ENCODE data around the gene IFI30. TPM values are rescaled to one million over a fixed set of nuclear protein-coding genes. Genes with fewer than 3 reads are reported as not detected.
"Not testable (repeated sequence)": the region's sequence is repeated elsewhere in the genome, so short reads cannot be mapped to it uniquely, and the experiment has no call there.

The IFI30 gene
- total RNA-seq, 1 donor from 2014 or later = 4.5 TPM

DNA sequence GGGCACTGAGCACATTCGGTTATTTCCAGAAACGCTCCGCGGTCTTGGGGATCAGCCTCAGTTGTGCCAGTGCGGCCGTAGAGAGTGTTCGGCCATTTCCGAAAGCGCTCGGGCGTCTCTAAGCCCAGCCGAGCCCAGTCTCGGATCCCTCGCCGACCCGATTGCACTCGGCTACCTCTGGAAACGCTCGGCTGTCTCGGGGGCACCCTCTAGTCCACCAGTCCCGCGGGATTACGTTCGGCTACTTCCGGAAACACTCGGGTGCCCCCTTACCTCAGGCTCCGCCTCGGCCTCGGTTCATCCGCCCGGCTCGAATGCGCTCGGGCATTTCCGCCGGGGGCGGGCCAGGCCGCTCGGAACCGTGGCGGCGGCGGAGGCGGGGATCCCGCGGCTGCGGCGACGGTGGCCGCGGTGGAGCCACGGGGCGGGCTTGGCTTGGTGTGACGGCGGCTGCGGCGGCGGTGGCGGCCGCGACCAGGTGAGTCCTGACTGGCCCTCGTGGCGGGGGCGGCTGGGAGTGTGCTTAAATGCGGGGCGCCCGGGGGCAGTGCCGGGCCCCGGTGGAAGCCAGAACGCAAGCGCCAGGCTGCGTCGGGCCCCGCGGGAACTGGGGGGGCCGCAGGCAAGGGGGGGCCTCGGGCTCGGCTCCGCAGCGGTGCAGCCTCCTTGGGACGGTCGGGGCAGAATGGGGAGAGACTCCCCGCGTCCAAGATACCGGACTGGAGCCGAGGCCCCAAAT is 20.6 kb upstream of the IFI30 start, which contains the start of gene PIK3R2:
Gene PIK3R2, plus strand, starts transcription at position 347 of the 739 bp plus-strand sequence. CDS start 2,717 bp downstream, outside the sequence.
- DNase-seq (ENCODE audit: low read depth in 2 of 2) = peak; percentile 98 to 99

DNA sequence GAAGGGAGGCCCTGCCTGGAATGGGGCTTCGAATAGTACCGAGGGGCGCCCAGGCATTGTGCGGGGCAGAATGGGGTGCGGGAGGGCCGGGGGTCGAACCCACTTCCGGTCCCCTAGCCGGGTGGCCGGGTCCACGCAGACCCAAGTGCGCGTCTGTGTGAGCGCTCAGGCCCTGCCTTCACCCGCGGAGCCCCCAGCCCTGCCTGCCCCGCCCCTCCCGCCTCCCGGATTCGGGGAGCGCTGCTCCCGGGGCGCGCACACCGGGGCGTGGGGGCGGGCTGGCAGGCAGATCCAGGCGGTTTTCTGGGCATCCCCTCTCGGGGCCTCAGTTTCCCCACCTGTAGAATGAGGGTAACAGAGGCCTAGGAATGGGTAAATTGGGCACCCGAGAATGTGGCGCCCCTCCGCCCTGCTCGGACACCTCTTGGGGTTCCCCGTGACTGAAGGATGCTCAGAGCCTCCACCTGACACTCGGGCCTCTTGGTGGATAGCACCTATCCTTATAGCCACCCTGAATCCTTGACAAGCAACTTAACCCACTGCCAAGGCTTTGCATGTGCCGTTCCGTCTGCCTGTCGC is 20.0 kb upstream of the IFI30 start:
- DNase-seq (ENCODE audit: low read depth in 2 of 2) = peak in 1 of 2 donors; percentile 32

DNA sequence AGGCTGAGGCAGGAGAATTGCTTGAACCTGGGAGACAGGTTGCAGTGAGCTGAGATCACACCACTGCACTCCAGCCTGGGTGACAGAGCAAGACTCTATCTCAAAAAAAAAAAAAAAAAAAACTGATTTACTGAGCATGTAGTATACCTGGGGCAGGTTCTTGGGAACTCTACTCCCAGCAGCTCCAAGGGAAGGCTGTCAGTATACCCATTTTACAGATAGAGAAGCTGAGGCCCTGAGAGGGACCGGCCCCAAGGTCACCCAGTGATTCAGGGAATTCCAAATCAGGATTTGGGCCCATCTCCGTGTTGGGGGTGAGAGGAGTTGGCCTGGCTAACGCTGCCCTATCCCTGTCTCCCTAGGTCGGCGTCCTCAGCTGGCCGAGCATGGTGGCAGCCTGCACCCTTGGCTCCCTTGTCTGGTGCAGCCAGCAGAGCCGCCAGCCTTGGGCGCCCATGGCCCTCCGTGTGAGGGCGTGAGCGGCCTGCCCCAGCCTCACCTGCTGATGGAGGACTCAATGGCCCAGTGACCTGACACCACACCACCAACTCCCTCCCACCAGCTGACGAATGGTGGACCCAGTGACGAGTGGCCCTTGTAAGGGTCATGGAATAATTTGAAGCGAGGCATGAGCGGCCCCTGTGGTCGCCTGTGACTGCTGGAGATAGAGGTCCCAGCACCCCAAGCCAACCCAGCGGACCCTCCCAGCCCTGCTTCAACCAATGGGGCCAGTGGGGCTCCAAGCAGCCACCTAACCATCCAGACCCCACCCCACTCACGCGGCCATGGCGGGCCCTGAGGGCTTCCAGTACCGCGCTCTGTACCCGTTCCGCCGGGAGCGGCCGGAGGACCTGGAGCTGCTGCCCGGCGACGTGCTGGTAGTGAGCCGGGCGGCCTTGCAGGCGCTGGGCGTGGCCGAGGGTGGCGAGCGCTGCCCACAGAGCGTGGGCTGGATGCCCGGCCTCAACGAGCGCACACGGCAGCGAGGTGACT is 18.2 kb upstream of the IFI30 start:
- no peak for DNase-seq (ENCODE audit: low read depth in 2 of 2)

DNA sequence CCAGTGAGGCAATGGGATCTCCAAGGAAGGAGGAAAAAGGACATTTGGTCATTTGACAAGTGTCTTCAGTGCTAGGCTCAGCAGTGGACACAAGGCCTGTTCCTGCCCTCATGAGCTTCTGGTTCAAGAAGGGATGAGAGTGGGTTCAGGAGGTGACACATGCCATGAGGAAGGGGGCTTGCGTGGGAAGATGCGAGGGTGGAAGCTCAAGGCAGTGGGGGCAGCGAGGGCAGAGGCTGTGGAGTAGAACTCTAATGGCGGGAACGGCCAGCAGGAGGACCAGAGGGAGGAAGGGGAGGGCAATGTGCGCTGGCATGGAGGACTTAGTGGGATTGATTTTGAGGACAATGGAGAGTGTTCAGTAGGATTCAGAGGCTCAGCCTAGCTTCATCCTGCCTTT is 17.3 kb upstream of the IFI30 start:
- no peak for DNase-seq (ENCODE audit: low read depth in 2 of 2)

DNA sequence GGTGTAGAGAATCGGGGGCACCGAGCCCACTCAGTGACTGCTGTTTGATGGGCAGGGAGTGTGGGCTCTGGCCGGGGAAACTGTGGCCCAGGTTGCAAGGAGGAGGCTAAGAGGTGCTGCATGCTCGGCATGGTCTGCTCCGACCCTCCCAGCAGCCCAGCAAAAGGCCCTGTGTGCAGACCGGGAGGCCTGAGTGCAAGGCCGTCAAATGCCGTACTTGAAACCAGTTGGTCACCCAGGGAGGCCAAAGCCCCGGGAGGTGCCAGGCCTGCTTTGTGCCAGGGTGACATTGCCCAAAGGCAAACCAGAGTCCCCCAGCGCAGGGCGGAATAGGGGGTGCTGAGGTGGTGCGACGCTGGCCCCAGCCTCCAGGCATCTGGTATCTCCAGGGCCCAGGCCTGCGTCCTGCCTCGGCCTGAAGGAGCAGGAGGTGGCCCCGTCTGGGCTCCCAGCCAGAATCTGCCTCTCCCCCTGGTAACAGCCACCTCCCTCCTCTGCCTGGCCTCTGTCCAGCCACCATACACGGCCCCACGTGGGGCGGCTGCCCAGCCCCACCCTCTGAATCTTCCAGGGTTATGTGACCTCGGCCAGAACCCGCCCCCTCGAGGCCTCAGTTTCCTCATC is 16.7 kb upstream of the IFI30 start:
- DNase-seq (ENCODE audit: low read depth in 2 of 2) = peak; percentile 35 to 85

DNA sequence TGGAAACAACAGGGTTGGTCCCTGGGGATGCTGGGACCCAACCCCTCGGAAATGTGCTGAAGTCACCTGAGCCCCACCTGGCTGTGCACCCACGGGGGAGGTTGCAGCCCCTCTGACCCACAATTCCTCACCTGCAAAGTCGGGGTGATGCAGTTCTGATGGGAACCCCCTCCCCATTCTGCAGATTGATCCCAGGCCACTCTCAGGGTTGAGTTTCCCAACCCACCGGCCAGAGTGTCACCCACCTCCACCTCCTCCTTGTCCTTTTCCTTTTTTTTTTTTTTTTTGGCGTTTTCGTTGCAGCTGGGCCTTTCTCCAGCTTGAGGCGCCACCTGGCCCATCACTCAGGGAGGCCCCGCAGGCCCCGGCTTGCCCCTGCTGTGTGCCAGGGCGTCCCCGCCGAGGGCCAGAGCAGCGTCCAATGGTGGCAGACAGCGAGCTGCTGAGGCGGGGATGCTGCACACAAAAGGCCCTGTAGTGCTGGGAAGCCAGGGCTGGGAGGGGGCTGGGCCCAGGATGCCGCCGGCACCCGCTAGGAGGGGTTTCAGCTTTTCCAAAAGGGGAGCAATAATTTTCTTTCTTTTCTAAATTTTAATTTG is 16.0 kb upstream of the IFI30 start:
- no peak for DNase-seq (ENCODE audit: low read depth in 2 of 2)

DNA sequence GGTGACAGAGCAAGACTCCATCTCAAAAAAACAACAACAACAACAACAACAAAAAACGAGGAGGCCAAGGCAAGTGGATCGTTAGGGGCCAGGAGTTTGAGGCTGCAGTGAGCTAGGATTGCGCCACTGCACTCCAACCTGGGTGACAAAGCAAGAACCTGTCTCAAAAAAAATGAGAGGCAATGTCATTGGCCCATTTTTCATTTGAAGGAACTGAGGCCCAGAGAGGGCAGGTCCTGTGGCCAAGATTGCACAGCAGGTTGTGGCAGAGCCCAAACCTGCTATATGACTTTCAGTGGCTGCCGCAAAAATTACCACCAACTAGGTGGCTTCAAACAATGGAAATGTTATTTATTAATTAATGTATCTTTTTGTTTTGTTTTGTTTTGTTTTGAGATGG is 15.1 kb upstream of the IFI30 start:
- no peak for DNase-seq (ENCODE audit: low read depth in 2 of 2)

DNA sequence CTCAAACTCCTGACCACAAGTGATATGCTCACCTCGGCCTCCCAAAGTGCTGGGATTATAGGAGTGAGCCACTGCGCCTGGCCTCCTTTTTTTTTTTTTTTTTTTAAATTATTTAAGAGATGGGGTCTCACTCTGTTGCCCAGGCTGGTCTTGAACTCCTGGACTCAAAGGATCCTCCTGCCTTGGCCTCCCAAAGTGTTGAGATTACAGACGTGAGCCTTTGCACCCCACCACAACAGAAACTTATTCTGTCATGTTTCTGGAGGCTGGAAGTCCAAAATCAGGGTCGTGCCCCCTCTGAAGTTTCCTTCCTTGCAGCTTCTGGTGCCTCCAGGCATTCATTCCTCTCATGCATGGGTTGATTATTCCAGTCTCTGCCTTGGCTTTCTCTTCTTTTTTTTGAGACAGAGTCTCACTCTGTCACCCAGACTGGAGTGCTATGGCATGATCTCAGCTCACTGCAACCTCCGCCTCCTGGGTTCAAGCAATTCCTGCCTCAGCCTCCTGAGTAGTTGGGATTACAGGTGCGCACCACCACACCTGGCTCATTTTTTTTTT is 14.5 kb upstream of the IFI30 start:
- DNase-seq (ENCODE audit: low read depth in 2 of 2) = not testable (repeated sequence)

DNA sequence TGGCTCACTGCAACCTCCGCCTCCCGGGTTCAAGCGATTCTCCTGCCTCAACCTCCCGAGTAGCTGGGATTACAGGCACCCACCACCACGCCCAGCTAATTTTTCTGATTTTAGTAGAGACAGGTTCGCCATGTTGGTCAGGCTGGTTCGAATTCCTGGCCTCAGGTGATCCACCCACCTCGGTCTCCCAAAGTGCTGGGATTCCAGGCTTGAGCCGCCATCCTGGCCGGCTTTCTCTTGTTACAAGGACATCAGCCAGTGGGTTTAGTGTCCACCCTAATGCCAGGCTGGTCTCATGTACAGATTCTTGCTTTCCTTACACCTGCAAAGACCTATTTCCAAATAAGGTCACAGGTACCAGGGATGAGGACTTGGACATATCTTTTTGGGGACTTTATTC is 13.8 kb upstream of the IFI30 start:
- no peak for DNase-seq (ENCODE audit: low read depth in 2 of 2)

DNA sequence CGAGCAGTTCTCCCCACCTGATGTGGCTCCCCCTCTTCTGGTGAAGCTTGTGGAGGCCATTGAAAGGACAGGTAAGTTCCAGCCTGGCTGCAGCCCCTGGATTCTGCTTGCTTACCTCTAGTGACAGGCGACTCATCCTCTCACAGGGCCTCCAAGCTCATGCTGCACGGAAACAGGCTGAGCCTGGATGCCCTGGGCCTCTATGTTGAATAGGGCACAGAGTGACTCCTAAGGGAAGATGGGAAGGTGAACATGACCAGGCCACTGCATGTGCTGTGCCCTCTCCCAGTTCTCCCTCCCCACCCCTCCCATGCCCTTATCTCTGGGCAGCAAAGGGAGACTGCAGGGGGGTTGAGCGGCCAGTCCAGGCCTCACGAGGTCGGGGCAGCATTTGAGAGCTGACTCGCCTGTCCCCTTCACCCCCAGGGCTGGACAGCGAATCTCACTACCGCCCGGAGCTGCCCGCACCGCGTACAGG is 13.1 kb upstream of the IFI30 start:
- DNase-seq (ENCODE audit: low read depth in 2 of 2) = no peak

DNA sequence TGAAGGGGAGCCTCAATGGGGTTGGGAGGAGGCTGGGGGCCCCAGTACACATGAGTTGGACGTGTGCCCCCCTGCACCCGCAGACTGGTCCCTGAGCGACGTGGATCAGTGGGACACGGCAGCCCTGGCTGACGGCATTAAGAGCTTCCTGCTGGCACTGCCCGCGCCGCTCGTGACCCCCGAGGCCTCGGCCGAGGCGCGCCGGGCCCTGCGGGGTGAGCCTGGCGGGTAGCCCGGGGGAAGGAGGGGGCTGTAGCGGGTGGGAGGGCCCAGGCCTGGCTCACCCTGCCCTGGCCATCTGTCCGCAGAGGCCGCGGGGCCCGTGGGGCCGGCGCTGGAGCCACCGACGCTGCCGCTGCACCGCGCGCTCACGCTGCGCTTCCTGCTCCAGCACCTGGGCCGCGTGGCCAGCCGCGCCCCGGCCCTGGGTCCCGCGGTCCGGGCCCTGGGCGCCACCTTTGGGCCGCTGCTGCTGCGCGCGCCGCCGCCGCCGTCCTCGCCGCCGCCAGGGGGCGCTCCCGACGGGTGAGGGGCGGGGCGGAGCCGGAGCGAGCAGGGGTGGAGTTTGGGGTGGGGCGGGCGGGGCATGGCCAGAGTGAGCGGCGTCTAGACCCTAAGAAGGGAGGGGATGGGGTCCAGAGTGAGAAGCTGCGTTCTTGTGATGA is 12.5 kb upstream of the IFI30 start:
- peak in 1 of 2 donors; percentile 63 for DNase-seq (ENCODE audit: low read depth in 2 of 2)

DNA sequence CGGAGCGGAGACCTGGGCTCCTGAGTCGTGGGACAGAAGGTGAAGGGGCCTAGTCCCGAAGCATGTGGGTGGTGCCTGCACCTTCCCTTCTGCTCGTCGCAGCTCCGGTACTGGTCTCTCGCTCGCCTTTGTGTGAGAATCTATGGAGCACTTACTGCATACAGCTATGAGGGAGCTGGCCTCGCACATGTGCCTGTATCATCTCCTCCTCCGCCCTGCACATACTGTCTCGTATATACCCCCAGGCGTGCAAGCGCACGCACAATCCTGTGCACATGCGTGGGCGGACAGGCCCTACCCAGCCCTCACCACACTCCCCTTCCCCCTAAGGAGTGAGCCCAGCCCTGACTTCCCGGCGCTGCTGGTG is 12.0 kb upstream of the IFI30 start:
- no peak for DNase-seq (ENCODE audit: low read depth in 2 of 2)

DNA sequence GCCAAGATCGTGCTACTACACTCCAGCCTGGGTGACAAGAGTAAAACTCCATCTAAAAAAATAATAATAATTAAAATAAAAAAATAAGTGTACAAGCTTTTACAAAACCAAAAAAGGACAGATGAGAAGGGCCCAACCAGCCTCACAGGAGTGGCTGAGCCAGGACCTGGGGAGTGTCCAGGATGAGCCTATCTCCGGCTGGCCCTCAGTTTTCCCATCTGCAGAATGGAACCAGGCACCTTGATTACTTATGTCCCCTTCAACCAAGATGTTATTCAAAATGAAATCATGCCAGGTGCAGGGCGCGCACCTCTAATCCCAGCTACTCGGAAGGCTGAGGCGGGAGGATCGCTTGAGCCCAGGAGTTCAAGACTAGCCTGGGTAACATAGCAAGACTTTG is 9.5 kb upstream of the IFI30 start:
- DNase-seq (ENCODE audit: low read depth in 2 of 2) = no peak

DNA sequence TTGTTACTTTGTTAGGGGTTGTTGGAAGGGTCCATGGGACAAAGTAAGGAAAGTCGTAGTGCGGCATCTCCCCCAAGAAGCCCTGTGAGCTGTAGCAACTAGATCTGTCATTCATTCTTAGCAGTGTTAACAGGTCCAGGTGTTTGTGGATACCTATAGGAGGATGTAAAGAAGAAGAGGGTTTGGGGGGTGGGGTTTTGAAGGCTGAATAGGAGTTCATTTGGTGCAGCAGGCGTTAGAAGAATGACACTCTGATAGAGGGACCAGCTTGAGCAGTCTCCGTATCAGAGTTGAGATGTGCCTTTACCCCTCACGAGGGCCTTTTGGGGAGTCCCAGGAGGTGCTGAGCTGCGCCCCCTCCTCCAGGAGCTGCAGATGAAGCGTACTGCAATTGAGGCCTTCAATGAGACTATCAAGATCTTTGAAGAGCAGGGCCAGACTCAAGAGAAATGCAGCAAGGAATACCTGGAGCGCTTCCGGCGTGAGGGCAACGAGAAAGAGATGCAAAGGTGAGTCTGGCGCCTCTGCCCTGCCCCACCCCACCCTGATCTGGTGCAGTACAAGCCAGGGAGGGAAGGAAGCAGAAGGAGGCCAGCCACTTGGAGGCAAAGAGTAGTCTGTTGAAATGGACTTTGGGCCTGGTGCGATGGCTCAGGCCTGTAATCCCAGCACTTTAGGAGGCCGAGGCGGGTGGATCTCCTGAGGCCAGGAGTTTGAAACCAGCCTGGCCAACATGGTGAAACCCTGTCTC is 7.6 kb upstream of the IFI30 start:
- DNase-seq (ENCODE audit: low read depth in 2 of 2) = no peak

DNA sequence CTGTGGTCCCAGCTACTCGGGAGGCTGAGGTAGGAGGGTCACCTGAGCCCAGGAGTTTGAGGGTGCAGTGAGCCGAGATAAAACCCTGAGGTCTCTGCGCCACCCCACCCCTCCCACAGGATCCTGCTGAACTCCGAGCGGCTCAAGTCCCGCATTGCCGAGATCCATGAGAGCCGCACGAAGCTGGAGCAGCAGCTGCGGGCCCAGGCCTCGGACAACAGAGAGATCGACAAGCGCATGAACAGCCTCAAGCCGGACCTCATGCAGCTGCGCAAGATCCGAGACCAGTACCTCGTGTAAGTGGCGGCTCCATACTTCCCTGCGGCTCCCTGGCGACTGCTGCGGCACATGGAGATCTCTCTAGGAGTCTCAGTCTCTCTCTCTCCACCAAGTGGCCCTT is 6.6 kb upstream of the IFI30 start:
- no peak for DNase-seq (ENCODE audit: low read depth in 2 of 2)

DNA sequence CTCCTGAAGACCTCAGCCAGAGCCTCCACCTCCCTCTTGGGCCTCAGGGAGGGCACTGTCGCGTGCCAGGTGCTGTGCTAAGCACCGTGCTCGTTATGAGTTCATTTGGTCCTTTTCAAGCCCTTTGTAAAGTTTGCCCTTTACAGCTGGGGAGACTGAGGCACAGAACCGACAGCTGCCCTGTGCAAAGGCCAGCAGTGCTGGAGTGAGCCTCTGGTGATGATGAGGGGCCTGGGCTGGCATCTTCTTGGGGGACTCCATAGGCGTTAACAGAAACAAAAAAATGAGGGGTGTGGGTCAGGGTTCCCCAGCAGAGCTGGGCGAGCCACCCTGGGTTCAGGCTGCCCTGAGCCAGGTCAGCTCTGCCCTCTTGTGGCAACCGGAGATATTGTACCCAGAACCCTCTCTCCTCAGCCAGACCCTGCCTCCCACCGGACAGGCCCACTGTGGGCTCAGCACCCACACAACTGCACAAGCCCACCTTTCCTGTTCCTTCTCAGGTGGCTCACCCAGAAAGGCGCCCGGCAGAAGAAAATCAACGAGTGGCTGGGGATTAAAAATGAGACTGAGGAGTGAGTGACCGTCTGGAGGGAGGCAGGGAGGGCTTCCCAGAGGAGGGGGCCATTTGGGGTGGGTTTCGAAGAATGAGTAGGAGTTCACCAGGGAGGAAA is 5.5 kb upstream of the IFI30 start:
- DNase-seq (ENCODE audit: low read depth in 2 of 2) = peak in 1 of 2 donors; percentile 40

DNA sequence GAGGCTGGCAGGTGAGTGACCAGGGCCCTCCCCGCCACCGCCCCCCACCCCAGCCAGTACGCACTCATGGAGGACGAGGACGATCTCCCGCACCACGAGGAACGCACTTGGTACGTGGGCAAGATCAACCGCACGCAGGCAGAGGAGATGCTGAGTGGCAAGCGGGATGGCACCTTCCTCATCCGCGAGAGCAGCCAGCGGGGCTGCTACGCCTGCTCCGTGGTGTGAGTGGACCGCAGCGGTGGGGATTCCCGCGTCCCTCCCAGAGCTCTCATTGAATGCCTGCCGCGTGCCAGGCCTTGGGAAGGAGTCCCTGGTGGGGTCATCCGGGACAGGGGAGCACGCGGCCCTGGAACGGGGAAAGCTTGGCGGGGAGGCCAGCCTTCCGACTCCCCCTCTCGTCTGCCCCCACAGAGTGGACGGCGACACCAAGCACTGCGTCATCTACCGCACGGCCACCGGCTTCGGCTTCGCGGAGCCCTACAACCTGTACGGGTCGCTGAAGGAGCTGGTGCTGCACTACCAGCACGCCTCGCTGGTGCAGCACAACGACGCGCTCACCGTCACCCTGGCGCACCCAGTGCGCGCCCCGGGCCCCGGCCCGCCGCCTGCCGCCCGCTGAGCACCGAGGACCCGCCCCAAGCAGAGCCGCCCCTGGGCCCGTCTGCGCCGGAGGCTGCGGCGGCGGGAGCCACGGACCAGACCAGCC is 4.8 kb upstream of the IFI30 start:
- no peak for DNase-seq (ENCODE audit: low read depth in 2 of 2)

DNA sequence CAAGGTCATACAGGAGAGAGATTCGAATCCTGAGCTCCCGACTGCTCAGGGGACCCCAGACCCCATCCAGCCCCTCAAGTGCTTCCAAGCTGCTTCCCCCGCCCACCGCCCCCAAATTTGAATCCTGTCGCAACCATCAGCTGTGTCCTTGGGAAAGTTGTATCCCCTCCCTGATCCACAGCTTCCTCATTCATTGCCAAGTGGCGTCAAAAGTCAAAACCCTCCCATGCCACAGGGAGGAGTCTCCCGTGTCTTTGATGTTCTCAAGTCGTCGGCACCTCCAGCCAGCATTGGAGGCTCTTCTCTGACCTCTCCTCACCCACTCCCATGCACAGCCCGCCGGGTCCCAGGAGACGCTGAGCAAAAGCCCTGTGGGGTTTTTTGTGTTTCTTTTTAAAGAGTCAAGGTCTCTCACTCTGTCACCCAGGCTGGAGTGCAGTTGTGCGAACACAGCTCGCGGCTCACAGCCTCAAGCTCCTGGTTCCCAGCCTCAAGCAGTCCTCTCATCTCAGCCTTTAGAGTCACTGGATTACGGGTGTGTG is 2.8 kb upstream of the IFI30 start:
- DNase-seq (ENCODE audit: low read depth in 2 of 2) = no peak
